Sigmoid colon (tissue), 7 donors: ENCODE data around the gene KIRREL3. TPM values are rescaled to one million over a fixed set of nuclear protein-coding genes. Genes with fewer than 3 reads are reported as not detected.
"Not testable (repeated sequence)": the region's sequence is repeated elsewhere in the genome, so short reads cannot be mapped to it uniquely, and the experiment has no call there.

ENCODE experiments used
- DNase-seq: peaks from one replicate; pipeline ENCODE4 v3.0.0-alpha.2; 2019
- H3K27ac ChIP-seq, 4 donors: fragments of 200-600 bp; sonication (generic); one replicate each; pipeline ENCODE4 v1.5.1; 2016 to 2019; ENCODE audit warnings: mild to moderate bottlenecking in 1 of 4
- H3K27me3 ChIP-seq, 3 donors: fragments of 200-600 bp; sonication (generic); one replicate each; pipeline ENCODE4 v1.5.1; 2019; ENCODE audit warnings: mild to moderate bottlenecking in 1 of 3
- H3K36me3 ChIP-seq, 4 donors: fragments of 200-600 bp; sonication (generic); one replicate each; pipeline ENCODE4 v1.5.1; 2016 to 2019
- H3K4me1 ChIP-seq, 4 donors: fragments of 200-600 bp; sonication (generic); one replicate each; pipeline ENCODE4 v1.5.1; 2017 to 2019
- H3K4me3 ChIP-seq, 4 donors: fragments of 200-600 bp; sonication (generic); one replicate each; pipeline ENCODE4 v1.5.1; 2017 to 2019; ENCODE audit warnings: mild to moderate bottlenecking in 2 of 4, moderate library complexity in 1 of 4
- H3K9me3 ChIP-seq, 4 donors: fragments of 200-600 bp in 3 of 4; sonication (generic) in 3 of 4; one replicate each; pipeline versions ENCODE4 v1.5.1 to v1.6.1; 2013 to 2019
- EP300 ChIP-seq, 4 donors: sonication (generic); formaldehyde crosslinking; IDR thresholded peaks; one replicate each; pipeline ENCODE4 v1.6.1; 2017; ENCODE audit warnings: antibody characterized with exemption in 4 of 4
- POLR2A ChIP-seq, 2 donors: fragments of 450-650 bp; IDR thresholded peaks; one replicate each; pipeline ENCODE4 v1.6.1; 2016; ENCODE audit warnings: antibody characterized with exemption in 2 of 2, mild to moderate bottlenecking in 2 of 2, moderate library complexity in 2 of 2
- POLR2AphosphoS5 ChIP-seq, 4 donors: sonication (generic); formaldehyde crosslinking; IDR thresholded peaks; one replicate each; pipeline ENCODE4 v1.6.1; 2017; ENCODE audit warnings: antibody characterized with exemption in 4 of 4
- WGBS, 2 donors: extraction: QIAGEN DNeasy Blood & Tissue Kit; methylation state at CpG; one replicate each; pipeline ENCODE4 v1.1.7; 2013; 5-methylcytosine and 5-hydroxymethylcytosine counted together
- intact Hi-C: fragments of 100-400 bp; cut with DNase I; formaldehyde crosslinking; loops from one replicate; pipeline ENCODE4 v1.15.1; 2023
- polyA plus RNA-seq, 3 donors: library from polyadenylated mRNA; stranded (reverse); fragments of 200-250 nt; gene quantifications; one replicate each; pipeline ENCODE4 v1.2.3, GENCODE V29; 2013
- total RNA-seq, 4 donors: library from RNA; depleted of rRNA; stranded (reverse); fragments of >200 nt; gene quantifications; one replicate each; pipeline ENCODE4 v1.1.0, GENCODE V29; 2016
- TF ChIP-seq, protein P1 (sequence below), 4 experiments: fragments of 450-650 bp in 3 of 4; fragments of 200-600 bp in 1 of 4; IDR thresholded peaks; one replicate each; pipeline ENCODE4 v1.5.1; 2016 to 2019; ENCODE audit warnings: antibody characterized with exemption in 4 of 4, mild to moderate bottlenecking in 3 of 4, moderate library complexity in 2 of 4
- donor health status: healthy with polysubstance abuse.
- donor health status: Bipolar disorder and iron deficiency.
- donor health status: healthy.

Gene KIRREL3
- total and polyA plus RNA-seq, 7 donors: under 0.01 to 3.3 (median 1.0) TPM

DNA sequence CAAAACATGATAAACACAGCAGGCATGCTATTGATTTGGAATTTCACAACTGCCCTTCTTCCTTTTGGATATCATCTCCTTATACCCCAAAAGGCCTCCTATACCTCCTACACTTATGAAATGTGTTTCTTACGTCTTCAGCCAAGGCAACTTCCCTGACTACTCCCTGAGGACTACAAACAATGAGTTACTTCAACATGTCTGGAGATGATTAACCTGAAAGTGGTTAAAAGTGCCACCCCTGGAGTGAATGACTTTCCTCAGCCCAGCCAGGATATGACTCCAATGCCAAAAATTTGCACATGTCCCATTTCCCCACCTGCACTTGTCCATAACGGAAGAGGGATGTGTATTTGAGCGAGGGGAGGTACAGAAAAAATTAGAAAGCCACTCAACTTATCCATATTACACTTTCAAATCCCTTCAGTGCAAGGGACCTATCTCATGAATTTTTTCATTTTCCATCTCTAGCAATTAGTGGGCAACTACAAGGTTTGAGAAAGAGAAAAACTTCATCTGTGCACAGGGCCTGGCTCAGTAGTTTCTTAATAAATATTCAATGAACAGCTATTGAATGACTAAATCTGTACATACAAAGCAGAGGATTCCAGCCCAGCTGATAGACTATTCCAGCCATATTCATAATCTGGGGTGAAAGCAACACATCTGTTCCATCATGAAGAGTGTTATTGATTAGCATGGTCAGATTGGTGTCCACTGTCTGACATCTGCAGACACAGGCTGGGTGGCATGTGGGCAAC lies 36.8 kb downstream of the KIRREL3 start:
- no peak for DNase-seq
- WGBS, 2 donors: 16 to 57% methylated on average over 3 of the region's 3 CpGs

DNA sequence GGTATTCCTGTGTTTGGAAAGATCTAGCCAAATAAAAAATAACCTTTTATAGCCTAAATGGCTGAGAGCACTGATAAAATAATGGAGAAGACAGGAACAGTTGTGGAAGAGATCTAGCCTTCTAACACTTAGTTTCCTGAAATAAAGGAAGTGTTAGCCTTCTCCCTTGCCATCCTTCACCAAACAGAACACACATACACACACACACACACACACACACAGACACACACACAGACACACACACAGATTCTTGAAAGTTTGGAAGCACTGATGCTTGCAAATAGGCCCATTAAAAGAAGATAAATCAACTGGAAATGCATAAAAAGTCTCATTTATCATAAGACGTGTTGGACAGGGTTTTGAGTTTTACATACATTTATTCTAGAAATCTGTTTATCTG lies 37.5 kb downstream of the KIRREL3 start:
- no peaks in the 10 kb centered on the region for H3K9me3 ChIP-seq
- no peaks in the 10 kb centered on the region for H3K4me1 ChIP-seq
- no peak overlapping the region for H3K27ac ChIP-seq
- no peaks in the 10 kb centered on the region for H3K36me3 ChIP-seq
- intact Hi-C loops: no loop called here
- TF ChIP-seq EP300 (IDR thresholded peaks at IDR 0.05) (no peak), POLR2A (IDR thresholded peaks at IDR 0.05) (no peak), POLR2AphosphoS5 (IDR thresholded peaks at IDR 0.05) (no peak)
- no peak overlapping the region for H3K4me3 ChIP-seq
- 9 to 69% methylated on average over 1 of the region's 1 CpG for WGBS, 2 donors
- no peak for DNase-seq
- H3K27me3 ChIP-seq: peaks cover 0 to 19% (median 0%) of the 10 kb centered on the region in 3 donors

More for the DNA sequence above, 36.8 kb downstream of the KIRREL3 start:
- no peaks in the 10 kb centered on the region for H3K4me1 ChIP-seq
- H3K9me3 ChIP-seq: no peaks in the 10 kb centered on the region
- intact Hi-C loops: no loop called here
- TF ChIP-seq POLR2A (IDR thresholded peaks at IDR 0.05) (no peak), POLR2AphosphoS5 (IDR thresholded peaks at IDR 0.05) (no peak), EP300 (IDR thresholded peaks at IDR 0.05) (no peak)
- TF ChIP-seq, protein P1, sequence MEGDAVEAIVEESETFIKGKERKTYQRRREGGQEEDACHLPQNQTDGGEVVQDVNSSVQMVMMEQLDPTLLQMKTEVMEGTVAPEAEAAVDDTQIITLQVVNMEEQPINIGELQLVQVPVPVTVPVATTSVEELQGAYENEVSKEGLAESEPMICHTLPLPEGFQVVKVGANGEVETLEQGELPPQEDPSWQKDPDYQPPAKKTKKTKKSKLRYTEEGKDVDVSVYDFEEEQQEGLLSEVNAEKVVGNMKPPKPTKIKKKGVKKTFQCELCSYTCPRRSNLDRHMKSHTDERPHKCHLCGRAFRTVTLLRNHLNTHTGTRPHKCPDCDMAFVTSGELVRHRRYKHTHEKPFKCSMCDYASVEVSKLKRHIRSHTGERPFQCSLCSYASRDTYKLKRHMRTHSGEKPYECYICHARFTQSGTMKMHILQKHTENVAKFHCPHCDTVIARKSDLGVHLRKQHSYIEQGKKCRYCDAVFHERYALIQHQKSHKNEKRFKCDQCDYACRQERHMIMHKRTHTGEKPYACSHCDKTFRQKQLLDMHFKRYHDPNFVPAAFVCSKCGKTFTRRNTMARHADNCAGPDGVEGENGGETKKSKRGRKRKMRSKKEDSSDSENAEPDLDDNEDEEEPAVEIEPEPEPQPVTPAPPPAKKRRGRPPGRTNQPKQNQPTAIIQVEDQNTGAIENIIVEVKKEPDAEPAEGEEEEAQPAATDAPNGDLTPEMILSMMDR (IDR thresholded peaks at IDR 0.05): no peak
- H3K27ac ChIP-seq: no peak overlapping the region
- H3K36me3 ChIP-seq: no peaks in the 10 kb centered on the region
- H3K4me3 ChIP-seq: no peak overlapping the region
- H3K27me3 ChIP-seq: peaks cover 0 to 25% (median 0%) of the 10 kb centered on the region in 3 donors

DNA sequence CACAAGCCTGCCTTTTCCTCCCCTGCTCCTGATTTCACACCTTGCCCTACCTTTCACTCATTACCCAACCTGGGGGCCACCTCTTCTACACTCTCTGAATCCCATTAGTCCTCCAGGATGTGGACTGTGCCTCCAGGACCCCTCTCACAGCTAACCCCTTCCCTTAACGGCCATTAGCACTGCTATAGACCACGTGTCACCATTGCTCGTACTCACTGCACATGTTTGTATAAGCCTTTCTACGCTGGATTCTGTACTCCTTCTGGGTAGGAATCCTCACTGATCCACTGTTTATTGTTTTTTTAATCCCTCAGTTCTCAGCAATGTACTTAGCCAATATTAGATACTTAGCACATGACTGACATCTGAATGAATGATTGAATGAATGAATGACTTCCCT lies 40.9 kb downstream of the KIRREL3 start:
- no peak overlapping the region for H3K27ac ChIP-seq
- H3K4me1 ChIP-seq: no peaks in the 10 kb centered on the region
- no peak overlapping the region for H3K4me3 ChIP-seq
- H3K9me3 ChIP-seq: no peaks in the 10 kb centered on the region
- intact Hi-C loops: no loop called here
- TF ChIP-seq, protein P1 (IDR thresholded peaks at IDR 0.05): no peak
- TF ChIP-seq POLR2AphosphoS5 (IDR thresholded peaks at IDR 0.05) (no peak), EP300 (IDR thresholded peaks at IDR 0.05) (no peak), POLR2A (IDR thresholded peaks at IDR 0.05) (no peak)
- no peaks in the 10 kb centered on the region for H3K36me3 ChIP-seq
- DNase-seq: no peak
- H3K27me3 ChIP-seq: no peaks in the 10 kb centered on the region
- WGBS, 2 donors: 86 to 92% methylated on average over 4 of the region's 4 CpGs

DNA sequence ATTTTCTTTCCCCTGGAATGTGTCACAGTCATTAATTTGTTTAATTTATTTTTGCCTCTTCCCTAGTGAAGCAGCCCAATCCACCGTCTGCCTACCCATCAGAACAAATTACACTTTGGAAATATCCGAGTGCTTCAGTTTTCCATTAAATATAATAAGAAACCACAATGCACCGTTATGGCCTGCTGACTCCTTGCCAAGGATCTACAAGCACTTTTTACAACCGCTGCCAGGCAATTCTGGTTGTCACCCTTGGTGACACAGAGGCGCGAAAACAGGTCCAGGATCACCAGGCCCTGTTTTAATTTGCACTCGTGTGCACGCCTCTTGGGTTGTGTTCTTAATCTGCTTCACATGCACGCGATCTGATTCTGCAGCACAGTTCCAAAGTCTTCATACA lies 43.9 kb downstream of the KIRREL3 start:
- no peaks in the 10 kb centered on the region for H3K4me1 ChIP-seq
- no peak overlapping the region for H3K27ac ChIP-seq
- no peak for DNase-seq
- H3K4me3 ChIP-seq: no peak overlapping the region
- TF ChIP-seq EP300 (IDR thresholded peaks at IDR 0.05): no peak
- H3K36me3 ChIP-seq: no peaks in the 10 kb centered on the region
- H3K9me3 ChIP-seq: no peaks in the 10 kb centered on the region
- intact Hi-C loops: no loop called here
- H3K27me3 ChIP-seq: no peaks in the 10 kb centered on the region
- 20 to 59% methylated on average over 10 of the region's 10 CpGs for WGBS, 2 donors

DNA sequence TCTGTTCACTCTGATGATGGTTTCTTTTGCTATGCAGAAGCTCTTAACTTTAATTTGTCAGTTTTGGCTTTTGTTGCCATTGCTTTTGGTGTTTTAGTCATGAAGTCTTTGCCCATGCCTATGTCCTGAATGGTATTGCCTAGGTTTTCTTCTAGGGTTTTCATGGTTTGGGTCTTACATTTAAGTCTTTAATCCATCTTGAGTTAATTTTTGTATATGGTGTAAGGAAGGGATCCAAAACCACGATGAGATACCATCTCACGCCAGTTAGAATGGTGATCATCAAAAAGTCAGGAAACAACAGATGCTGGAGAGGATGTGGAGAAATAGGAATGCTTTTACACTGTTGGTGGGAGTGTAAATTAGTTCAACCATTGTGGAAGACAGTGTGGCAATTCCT lies 48.0 kb downstream of the KIRREL3 start:
- H3K36me3 ChIP-seq, H3K27me3 ChIP-seq, H3K9me3 ChIP-seq, DNase-seq, H3K4me1 ChIP-seq, H3K4me3 ChIP-seq, H3K27ac ChIP-seq, intact Hi-C loops: not testable (repeated sequence)
- 89% methylated on average over 2 of the region's 2 CpGs for WGBS, 2 donors

DNA sequence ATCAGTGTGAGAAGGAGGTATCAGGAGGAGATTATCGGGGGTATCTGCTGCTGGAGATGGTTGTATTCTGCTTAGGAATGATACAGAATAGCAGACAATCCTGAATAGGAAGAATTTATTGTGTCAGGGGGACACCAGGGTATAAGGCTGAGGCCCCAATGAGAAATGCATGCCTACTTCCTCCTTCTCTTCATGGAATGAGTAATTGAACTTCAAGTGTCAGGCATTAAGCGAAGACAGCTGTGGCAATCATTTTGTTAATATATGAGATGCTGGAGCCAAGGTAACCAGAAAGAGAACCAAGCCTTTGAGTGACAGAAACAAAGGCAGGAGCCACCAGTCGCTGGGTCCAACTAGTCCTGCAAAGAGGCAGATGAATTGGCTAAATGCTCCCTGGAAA lies 49.1 kb downstream of the KIRREL3 start:
- no peaks in the 10 kb centered on the region for H3K36me3 ChIP-seq
- no peaks in the 10 kb centered on the region for H3K9me3 ChIP-seq
- no peak for DNase-seq
- H3K27ac ChIP-seq: no peak overlapping the region
- intact Hi-C loops: no loop called here
- no peak for TF ChIP-seq POLR2AphosphoS5 (IDR thresholded peaks at IDR 0.05)
- TF ChIP-seq, protein P1 (IDR thresholded peaks at IDR 0.05): no peak
- no peak for TF ChIP-seq EP300 (IDR thresholded peaks at IDR 0.05)
- no peak for TF ChIP-seq POLR2A (IDR thresholded peaks at IDR 0.05)
- H3K4me3 ChIP-seq: no peak overlapping the region
- WGBS, 2 donors: 85 to 88% methylated on average over 3 of the region's 3 CpGs
- no peaks in the 10 kb centered on the region for H3K4me1 ChIP-seq
- no peaks in the 10 kb centered on the region for H3K27me3 ChIP-seq
